ENCODE results near the gene RPS6KA5.

RPS6KA5 gene

DNA sequence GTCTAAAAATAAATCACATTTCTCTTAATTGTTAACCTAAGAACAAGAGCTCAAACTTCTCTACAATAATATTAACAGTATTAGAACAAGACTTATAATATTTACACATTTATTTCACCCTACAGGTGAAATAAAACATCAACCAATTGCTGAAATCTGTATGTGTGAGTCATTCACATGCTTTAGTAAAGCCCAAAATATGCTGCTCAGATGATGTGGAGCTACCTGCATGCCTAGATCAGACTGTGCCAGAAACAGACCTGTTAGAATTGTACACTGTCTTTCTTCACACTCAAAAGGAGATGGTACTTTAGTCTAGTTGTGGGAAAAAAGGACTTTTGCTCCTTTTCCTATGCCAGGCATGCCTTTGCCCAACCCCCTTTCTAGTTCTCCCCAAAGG is 54.7 kb downstream of the RPS6KA5 start:
- H3K4me3 ChIP-seq (ENCODE audit: low read length): no peak overlapping the region
- TF ChIP-seq, protein P1, sequence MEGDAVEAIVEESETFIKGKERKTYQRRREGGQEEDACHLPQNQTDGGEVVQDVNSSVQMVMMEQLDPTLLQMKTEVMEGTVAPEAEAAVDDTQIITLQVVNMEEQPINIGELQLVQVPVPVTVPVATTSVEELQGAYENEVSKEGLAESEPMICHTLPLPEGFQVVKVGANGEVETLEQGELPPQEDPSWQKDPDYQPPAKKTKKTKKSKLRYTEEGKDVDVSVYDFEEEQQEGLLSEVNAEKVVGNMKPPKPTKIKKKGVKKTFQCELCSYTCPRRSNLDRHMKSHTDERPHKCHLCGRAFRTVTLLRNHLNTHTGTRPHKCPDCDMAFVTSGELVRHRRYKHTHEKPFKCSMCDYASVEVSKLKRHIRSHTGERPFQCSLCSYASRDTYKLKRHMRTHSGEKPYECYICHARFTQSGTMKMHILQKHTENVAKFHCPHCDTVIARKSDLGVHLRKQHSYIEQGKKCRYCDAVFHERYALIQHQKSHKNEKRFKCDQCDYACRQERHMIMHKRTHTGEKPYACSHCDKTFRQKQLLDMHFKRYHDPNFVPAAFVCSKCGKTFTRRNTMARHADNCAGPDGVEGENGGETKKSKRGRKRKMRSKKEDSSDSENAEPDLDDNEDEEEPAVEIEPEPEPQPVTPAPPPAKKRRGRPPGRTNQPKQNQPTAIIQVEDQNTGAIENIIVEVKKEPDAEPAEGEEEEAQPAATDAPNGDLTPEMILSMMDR (IDR thresholded peaks at IDR 0.05; ENCODE audit: insufficient read depth, low read depth, low read length, missing control alignments): no peak
- peak; percentile 78 for DNase-seq (ENCODE audit: low read depth)

GRCh38 chr14:91004987-91005386 is 55.5 kb downstream of the RPS6KA5 start:
- TF ChIP-seq, protein P1 (IDR thresholded peaks at IDR 0.05; ENCODE audit: insufficient read depth, low read depth, low read length, missing control alignments): no peak
- no peak for DNase-seq (ENCODE audit: low read depth)
- no peak overlapping the region for H3K4me3 ChIP-seq (ENCODE audit: low read length)

GRCh38 chr14:90999299-90999698 is 61.1 kb downstream of the RPS6KA5 start:
- TF ChIP-seq, protein P1 (IDR thresholded peaks at IDR 0.05; ENCODE audit: insufficient read depth, low read depth, low read length, missing control alignments): no peak
- no peak for DNase-seq (ENCODE audit: low read depth)
- H3K4me3 ChIP-seq (ENCODE audit: low read length): no peak overlapping the region

- TF ChIP-seq, protein P1 (IDR thresholded peaks at IDR 0.05; ENCODE audit: insufficient read depth, low read depth, low read length, missing control alignments): no peak
- no peak overlapping the region for H3K4me3 ChIP-seq (ENCODE audit: low read length)
- DNase-seq (ENCODE audit: low read depth): no peak
Observed at GRCh38 chr14:90996967-90997366, 63.5 kb downstream of the RPS6KA5 start.

- no peak overlapping the region for H3K4me3 ChIP-seq (ENCODE audit: low read length)
- DNase-seq (ENCODE audit: low read depth): no peak
- TF ChIP-seq, protein P1 (IDR thresholded peaks at IDR 0.05; ENCODE audit: insufficient read depth, low read depth, low read length, missing control alignments): no peak
Observed at GRCh38 chr14:90995785-90996184, 64.7 kb downstream of the RPS6KA5 start.

DNA sequence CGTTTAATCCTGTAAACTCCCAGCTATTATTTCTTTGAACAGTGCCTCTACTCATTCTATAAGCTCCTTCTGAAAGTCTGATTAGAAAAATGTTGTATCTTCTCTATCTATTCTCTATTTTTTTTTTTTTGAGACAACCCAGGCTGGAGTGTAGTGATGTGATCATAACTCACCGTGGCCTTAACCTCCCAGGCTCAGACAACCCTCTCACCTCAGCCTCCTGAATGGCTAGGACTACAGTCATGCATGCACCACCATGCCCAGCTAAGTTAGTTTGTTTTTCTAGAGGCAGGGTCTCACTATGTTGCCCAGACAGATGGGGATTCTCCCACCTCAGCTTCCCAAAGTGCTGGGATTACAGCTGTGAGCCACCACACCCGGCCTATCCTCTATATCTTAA is 66.6 kb downstream of the RPS6KA5 start:
- H3K4me3 ChIP-seq (ENCODE audit: low read length): no peak overlapping the region
- DNase-seq (ENCODE audit: low read depth): no peak
- TF ChIP-seq, protein P1 (IDR thresholded peaks at IDR 0.05; ENCODE audit: insufficient read depth, low read depth, low read length, missing control alignments): no peak

DNA sequence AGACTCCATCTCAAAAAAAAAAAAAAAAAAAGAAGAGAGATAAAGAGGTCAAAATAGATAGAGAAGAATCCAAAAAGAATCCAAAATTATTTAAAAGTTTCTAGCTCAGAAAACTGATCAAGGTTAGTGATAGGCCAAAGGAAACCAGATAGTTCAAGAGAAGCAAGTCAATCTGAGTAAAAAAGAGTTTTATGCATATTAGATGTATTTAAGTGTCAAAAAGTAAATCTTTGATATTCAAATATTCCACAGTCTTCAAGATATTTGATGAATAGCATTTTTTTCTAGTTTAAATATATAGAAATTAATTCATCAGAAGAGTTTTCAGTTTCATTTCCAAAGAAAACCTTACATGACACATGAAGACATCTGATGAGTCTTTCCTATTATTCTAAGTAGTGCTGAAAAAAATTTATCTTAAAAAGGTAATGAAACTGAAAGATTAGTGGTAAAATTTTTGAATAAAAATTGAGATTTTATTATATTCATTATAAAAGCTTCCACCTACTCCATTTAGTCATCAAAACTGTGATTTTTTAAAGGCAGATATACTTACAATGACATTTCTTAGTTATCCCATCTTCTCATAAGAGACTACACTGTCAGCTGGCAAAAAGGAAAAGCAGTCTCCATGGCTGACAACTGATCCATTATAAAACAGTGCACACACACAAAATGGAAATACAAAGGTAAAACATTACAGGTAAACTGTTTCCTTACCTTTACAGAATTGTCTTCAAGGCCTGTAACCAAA is 68.6 kb downstream of the RPS6KA5 start:
- DNase-seq (ENCODE audit: low read depth): no peak
- no peak overlapping the region for H3K4me3 ChIP-seq (ENCODE audit: low read length)
- TF ChIP-seq, protein P1 (IDR thresholded peaks at IDR 0.05; ENCODE audit: insufficient read depth, low read depth, low read length, missing control alignments): no peak
